AG04449 (cell line): ENCODE results near the gene NEK11.

Experiments
- CTCF ChIA-PET: fragments of 350-600 bp; formaldehyde crosslinking; extraction: SDS; loops from one replicate; lab custom pipeline; 2021; ENCODE audit warnings: antibody characterized with exemption; lab: Yijun Ruan, JAX
- POLR2A ChIA-PET: fragments of 400-600, 350-600 bp; formaldehyde crosslinking; extraction: SDS; loops from one replicate; lab custom pipeline; 2020; ENCODE audit warnings: antibody characterized with exemption, inconsistent platforms; lab: Yijun Ruan, JAX
- DNase-seq: peaks from one replicate; pipeline ENCODE4 v3.0.0-alpha.2; 2010; ENCODE audit warnings: low read depth, low spot score
- H3K4me3 ChIP-seq: 2 replicates; pipeline ENCODE4 v1.5.1; 2011; ENCODE audit warnings: low read depth, mild to moderate bottlenecking, control low read depth, low read length
- TF ChIP-seq, protein P1 (sequence below): IDR thresholded peaks from one replicate; pipeline ENCODE4 v1.5.1; 2011; ENCODE audit warnings: mild to moderate bottlenecking, moderate library complexity, low read length, control low read depth, inconsistent platforms; ENCODE audit not compliant: insufficient read depth; ENCODE audit errors: missing control alignments

NEK11 gene

DNA sequence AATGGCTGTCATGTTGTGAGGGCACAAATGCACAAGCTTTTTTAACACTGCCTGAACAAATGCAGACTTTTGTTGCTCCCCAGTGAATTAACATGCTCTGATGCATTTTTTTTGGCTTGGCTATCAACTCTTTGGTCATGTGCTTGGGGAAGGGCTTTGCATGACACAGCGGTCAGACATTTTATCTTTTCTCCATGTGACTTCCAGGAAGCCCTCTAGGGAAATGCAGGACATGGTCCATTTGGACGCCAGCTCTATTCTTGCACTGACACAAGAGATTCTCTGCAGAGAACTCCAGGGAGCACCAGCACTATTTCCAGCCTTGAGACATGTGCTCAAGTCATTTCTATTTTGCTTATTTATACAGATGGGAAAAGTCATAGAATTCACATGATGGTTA lies 46.2 kb downstream of the NEK11 start:
- no peak for DNase-seq
- TF ChIP-seq, protein P1, sequence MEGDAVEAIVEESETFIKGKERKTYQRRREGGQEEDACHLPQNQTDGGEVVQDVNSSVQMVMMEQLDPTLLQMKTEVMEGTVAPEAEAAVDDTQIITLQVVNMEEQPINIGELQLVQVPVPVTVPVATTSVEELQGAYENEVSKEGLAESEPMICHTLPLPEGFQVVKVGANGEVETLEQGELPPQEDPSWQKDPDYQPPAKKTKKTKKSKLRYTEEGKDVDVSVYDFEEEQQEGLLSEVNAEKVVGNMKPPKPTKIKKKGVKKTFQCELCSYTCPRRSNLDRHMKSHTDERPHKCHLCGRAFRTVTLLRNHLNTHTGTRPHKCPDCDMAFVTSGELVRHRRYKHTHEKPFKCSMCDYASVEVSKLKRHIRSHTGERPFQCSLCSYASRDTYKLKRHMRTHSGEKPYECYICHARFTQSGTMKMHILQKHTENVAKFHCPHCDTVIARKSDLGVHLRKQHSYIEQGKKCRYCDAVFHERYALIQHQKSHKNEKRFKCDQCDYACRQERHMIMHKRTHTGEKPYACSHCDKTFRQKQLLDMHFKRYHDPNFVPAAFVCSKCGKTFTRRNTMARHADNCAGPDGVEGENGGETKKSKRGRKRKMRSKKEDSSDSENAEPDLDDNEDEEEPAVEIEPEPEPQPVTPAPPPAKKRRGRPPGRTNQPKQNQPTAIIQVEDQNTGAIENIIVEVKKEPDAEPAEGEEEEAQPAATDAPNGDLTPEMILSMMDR: no peak
- H3K4me3 ChIP-seq: no peak overlapping the region
- CTCF ChIA-PET: interaction anchor here (1.2 kb wide), 1 partner anchor 9 kb away, joined by 4 read pairs; no protein-coding TSS in a partner anchor
- POLR2A ChIA-PET: no interaction called here

DNA sequence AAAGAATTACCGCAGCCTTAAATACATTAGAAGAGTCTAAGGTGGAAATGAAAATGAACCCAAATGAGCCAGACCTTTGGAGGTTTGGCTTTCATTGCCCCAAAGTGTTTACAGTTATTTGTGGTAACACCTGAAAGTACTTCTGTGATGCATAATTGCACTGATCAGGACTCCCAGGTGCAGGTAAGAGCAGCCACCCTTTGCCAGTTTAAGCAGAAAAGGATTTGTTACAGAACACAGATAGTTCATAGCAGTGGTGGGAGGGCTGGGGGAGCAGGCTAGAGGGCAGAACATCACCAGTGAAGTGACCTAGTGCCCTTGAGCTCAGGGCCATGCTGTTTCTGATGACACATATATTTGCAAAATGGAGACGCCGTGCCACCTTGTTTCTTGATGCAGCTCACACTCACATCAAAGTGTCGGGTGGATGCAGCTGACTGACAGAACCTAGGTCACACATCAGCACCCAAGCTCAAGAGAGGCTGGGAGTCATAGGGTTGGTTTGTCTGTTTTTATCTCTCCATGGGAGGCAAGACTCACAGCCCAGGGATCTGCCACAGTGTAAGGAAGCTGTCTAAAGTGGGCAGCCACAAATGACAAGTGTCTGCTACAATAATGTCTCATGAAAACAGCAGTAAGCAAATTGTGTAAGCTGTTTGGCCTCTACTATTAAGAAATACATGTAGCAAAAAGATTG lies 49.1 kb downstream of the NEK11 start:
- CTCF ChIA-PET: no interaction called here
- no peak overlapping the region for H3K4me3 ChIP-seq
- TF ChIP-seq, protein P1: no peak
- POLR2A ChIA-PET: no interaction called here
- no peak for DNase-seq

DNA sequence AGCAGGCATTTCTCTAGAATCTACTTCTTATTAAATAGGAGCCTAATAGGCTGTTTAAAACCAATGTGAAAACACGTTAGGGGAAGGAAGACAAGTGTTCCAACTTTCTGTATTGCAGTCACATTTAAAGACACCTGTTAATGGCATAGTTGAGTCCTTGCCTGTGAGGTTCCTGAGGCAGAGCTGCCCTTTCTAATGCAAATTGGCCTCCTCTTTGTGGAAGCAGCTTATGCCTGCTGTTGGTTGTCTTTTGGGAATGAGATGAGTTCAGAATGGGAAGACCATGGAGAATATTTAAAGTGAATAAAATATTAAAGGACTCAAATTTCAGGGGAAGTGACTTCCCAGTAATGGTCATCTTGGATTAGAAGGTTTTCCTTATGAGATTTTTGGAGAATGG lies 51.2 kb downstream of the NEK11 start:
- DNase-seq: no peak
- ChIA-PET CTCF (no interaction called here), POLR2A (no interaction called here)
- TF ChIP-seq, protein P1: no peak
- no peak overlapping the region for H3K4me3 ChIP-seq

DNA sequence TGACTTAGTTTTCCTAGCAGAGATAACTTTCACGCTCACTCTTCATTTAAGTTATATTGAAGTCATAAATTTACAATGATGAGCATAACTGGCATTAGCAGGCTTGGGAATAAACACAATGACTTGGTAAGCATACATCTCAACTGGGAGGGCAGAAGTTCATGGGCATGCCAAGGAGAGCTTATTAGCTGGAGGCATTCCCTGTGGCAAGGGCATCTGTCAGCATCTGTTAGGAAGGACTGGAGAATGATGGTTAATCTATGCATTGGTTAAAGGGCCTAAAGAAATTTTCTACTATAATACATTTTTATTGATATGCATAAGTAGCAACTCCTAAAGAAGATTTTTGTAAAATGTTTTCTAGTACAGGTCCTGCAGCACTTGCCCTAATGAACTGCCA lies 52.4 kb downstream of the NEK11 start:
- no peak for DNase-seq

DNA sequence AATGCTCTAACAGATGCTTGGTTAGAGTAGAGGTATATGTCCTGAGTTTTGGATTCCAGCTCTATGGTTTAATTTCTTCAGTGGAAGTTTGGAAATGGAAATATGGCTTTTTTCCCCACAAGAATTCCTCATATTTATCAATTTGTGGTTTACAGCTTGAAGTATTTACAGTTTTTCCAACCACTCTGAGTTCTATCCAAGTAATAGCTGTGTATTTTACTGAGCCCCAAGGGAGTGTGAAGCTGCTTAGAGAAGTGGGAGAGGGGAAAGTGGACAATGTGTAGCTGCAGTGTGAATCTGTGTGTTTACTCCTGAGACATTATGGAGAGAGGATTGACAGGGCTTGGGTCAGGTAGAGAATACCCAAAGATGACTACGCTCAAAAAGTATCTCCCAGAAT lies 54.5 kb downstream of the NEK11 start:
- H3K4me3 ChIP-seq: no peak overlapping the region
- ChIA-PET CTCF (interaction anchor here (1.0 to 1.3 kb wide), 2 partner anchors 9 to 15 kb away, joined by 3 to 4 read pairs; no protein-coding TSS in a partner anchor), POLR2A (no interaction called here)
- TF ChIP-seq, protein P1: no peak
- no peak for DNase-seq

More for the DNA sequence above, 52.4 kb downstream of the NEK11 start:
- ChIA-PET CTCF (interaction anchor here (0.8 to 1.2 kb wide), 2 partner anchors 15 to 689 kb away, joined by 3 read pairs; no protein-coding TSS in a partner anchor), POLR2A (no interaction called here)
- TF ChIP-seq, protein P1: no peak
- no peak overlapping the region for H3K4me3 ChIP-seq

DNA sequence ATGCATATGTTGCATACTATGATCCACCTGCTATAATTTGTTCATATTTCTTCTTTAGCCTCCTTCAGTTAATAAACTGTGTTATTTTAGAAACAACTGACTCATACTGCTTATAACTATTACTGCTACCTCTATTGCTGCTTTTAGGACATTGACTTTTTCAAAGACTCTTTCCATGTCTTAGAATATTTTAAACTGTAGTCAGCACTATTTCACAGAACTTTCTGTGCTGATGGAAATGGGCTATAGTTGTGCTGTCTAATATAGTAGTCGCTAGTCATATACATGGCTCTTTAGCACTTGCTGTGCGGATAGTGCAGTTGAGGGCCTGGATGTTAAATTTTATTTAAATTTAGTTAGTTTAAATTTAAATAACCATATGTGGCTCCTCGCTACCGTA lies 55.6 kb downstream of the NEK11 start:
- no peak for DNase-seq
- CTCF ChIA-PET: interaction anchor here (1.3 kb wide), 1 partner anchor 10 kb away, joined by 4 read pairs; no protein-coding TSS in a partner anchor
- TF ChIP-seq, protein P1: no peak
- H3K4me3 ChIP-seq: no peak overlapping the region
- POLR2A ChIA-PET: no interaction called here
